WERI-Rb-1 (cell line): Measurements from ENCODE around the gene TTLL12.

Experiments
- DNase-seq: peaks from one replicate; pipeline ENCODE4 v3.0.0-alpha.2; 2020
- H3K27ac ChIP-seq: fragments of 250-450 bp; sonication (Bioruptor Pico); 2 replicates; pipeline ENCODE4 v1.5.1; 2020; ENCODE audit warnings: mild to moderate bottlenecking, moderate library complexity
- H3K27me3 ChIP-seq: fragments of 250-450 bp; sonication (Bioruptor Pico); 2 replicates; pipeline ENCODE4 v1.5.1; 2021; ENCODE audit warnings: mild to moderate bottlenecking, low read depth, moderate library complexity; ENCODE audit not compliant: insufficient read depth, severe bottlenecking
- H3K36me3 ChIP-seq: fragments of 250-450 bp; sonication (Bioruptor Pico); 2 replicates; pipeline ENCODE4 v1.5.1; 2020; ENCODE audit warnings: mild to moderate bottlenecking, moderate library complexity
- H3K4me3 ChIP-seq: 2 replicates; pipeline ENCODE4 v1.5.1; 2011; ENCODE audit warnings: low read depth, mild to moderate bottlenecking, control low read depth, low read length
- H3K9me3 ChIP-seq: fragments of 250-450 bp; sonication (Bioruptor Pico); 2 replicates; pipeline ENCODE4 v1.5.1; 2021; ENCODE audit warnings: mild to moderate bottlenecking, moderate library complexity; ENCODE audit not compliant: severe bottlenecking
- TF ChIP-seq, protein P1 (sequence below): IDR thresholded peaks from 2 replicates; pipeline ENCODE4 v1.5.1; 2011; ENCODE audit warnings: low read depth, mild to moderate bottlenecking, control low read depth, inconsistent platforms, low read length

TTLL12 gene

GRCh38 chr22:43144949-43145348 lies 42.0 kb downstream of the TTLL12 start:
- TF ChIP-seq, protein P1, sequence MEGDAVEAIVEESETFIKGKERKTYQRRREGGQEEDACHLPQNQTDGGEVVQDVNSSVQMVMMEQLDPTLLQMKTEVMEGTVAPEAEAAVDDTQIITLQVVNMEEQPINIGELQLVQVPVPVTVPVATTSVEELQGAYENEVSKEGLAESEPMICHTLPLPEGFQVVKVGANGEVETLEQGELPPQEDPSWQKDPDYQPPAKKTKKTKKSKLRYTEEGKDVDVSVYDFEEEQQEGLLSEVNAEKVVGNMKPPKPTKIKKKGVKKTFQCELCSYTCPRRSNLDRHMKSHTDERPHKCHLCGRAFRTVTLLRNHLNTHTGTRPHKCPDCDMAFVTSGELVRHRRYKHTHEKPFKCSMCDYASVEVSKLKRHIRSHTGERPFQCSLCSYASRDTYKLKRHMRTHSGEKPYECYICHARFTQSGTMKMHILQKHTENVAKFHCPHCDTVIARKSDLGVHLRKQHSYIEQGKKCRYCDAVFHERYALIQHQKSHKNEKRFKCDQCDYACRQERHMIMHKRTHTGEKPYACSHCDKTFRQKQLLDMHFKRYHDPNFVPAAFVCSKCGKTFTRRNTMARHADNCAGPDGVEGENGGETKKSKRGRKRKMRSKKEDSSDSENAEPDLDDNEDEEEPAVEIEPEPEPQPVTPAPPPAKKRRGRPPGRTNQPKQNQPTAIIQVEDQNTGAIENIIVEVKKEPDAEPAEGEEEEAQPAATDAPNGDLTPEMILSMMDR: no peak
- Histone ChIP-seq H3K27ac (peak overlapping the region; percentile 43), H3K27me3 (no peaks in the 10 kb centered on the region), H3K36me3 (peaks cover 23% of the 10 kb centered on the region), H3K4me3 (no peak overlapping the region), H3K9me3 (no peaks in the 10 kb centered on the region)
- peak; percentile 48 for DNase-seq

- H3K9me3 ChIP-seq: no peaks in the 10 kb centered on the region
- H3K4me3 ChIP-seq: peak within 1 kb of the TSS; percentile 91
- peak within 1 kb of the TSS; percentile 82 for H3K27ac ChIP-seq
- DNase-seq: peak; percentile 85
- H3K36me3 ChIP-seq: peaks cover 41% of the 10 kb centered on the region
- H3K27me3 ChIP-seq: no peaks in the 10 kb centered on the region
- TF ChIP-seq, protein P1: no peak
Measured at GRCh38 chr22:43142880-43143562, 43.9 kb downstream of the TTLL12 start, which contains the start of gene MCAT. Gene MCAT, minus strand, starts transcription at chr22:43143398. Its CDS starts 50 bp downstream, at chr22:43143348.

DNA sequence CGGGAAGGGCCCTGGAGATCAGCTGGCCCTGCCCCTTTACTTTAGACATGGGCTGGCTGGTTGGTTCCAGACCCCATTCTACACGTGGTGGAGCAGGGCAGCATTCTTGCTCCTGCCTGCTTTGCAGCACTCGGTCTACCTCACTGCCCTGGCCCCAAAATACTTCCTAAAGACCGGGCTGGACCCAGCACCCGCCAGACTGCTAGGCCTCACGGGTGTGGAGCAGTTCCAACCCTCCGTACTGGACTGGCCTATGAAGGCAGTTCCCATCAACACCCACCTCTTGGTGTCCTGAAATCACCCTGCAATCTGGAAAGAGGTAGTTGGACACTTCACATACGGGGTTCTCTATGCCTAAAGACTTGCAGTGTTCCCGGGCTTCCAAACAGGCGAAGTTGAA lies 50.1 kb downstream of the TTLL12 start:
- H3K4me3 ChIP-seq: no peak overlapping the region
- no peaks in the 10 kb centered on the region for H3K27me3 ChIP-seq

GRCh38 chr22:43136255-43136654 lies 50.7 kb downstream of the TTLL12 start:
- H3K4me3 ChIP-seq: no peak overlapping the region
- TF ChIP-seq, protein P1: peak; percentile 94
- peaks cover 90% of the 10 kb centered on the region for H3K36me3 ChIP-seq
- H3K9me3 ChIP-seq: no peaks in the 10 kb centered on the region
- H3K27ac ChIP-seq: no peak overlapping the region
- no peaks in the 10 kb centered on the region for H3K27me3 ChIP-seq
- DNase-seq: peak; percentile 61

More for the DNA sequence above, 50.1 kb downstream of the TTLL12 start:
- TF ChIP-seq, protein P1: no peak
- H3K9me3 ChIP-seq: no peaks in the 10 kb centered on the region
- H3K27ac ChIP-seq: no peak overlapping the region
- H3K36me3 ChIP-seq: peaks cover 88% of the 10 kb centered on the region
- no peak for DNase-seq

- no peak overlapping the region for H3K4me3 ChIP-seq
- no peak for DNase-seq
- no peaks in the 10 kb centered on the region for H3K9me3 ChIP-seq
- no peaks in the 10 kb centered on the region for H3K27me3 ChIP-seq
- peaks cover 90% of the 10 kb centered on the region for H3K36me3 ChIP-seq
- H3K27ac ChIP-seq: no peak overlapping the region
- TF ChIP-seq, protein P1: no peak
Measured at GRCh38 chr22:43135565-43135964, 51.4 kb downstream of the TTLL12 start.

GRCh38 chr22:43134553-43134952 lies 52.4 kb downstream of the TTLL12 start:
- H3K4me3 ChIP-seq: no peak overlapping the region
- H3K36me3 ChIP-seq: peaks cover 80% of the 10 kb centered on the region
- TF ChIP-seq, protein P1: no peak
- H3K9me3 ChIP-seq: no peaks in the 10 kb centered on the region
- no peak for DNase-seq
- H3K27ac ChIP-seq: no peak overlapping the region
- H3K27me3 ChIP-seq: no peaks in the 10 kb centered on the region
